ENCODE results near the gene GPR18.

Gene GPR18

DNA sequence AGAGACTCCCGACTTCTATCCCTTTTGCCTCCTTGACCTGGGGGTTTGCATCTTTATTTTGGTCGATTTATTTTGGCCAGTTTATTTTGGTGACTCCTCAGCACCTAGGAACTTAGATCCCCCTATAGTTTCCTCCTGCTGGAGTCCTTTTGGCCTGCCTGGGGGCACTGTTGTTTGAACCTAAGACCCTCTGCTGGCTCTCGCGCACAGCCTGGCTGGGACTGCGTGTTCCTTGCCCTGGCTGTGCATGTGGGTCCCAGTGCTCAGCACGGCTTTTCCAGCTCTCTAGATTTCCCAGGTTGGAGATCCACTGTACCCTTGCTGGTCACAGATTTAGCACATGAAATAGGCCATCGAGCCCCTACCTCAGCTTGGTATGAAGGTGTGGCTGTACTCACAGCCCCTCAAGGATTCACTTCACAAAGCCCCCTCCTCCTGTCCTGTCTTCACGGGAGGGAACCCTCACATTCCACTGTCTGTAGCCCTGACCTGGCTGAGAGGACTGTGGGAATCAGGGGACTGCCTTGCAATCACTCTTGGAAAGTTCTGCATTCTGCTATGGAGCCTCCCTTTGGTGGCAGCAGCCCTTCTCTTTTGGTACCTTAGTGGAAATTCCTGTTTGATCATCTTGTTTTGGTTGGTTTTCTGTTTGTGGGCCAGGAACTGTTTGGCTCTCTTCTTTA is 49.2 kb downstream of the GPR18 start:
- DNase-seq (ENCODE audit: low read depth in 2 of 2), result no peak

- DNase-seq (ENCODE audit: low read depth in 2 of 2), result no peak
Measured at GRCh38 chr13:99208185-99208584, 50.0 kb downstream of the GPR18 start.

GRCh38 chr13:99207511-99207910 is 50.7 kb downstream of the GPR18 start:
- DNase-seq (ENCODE audit: low read depth in 2 of 2), result no peak

GRCh38 chr13:99206873-99207272 is 51.3 kb downstream of the GPR18 start:
- DNase-seq (ENCODE audit: low read depth in 2 of 2), result no peak

DNA sequence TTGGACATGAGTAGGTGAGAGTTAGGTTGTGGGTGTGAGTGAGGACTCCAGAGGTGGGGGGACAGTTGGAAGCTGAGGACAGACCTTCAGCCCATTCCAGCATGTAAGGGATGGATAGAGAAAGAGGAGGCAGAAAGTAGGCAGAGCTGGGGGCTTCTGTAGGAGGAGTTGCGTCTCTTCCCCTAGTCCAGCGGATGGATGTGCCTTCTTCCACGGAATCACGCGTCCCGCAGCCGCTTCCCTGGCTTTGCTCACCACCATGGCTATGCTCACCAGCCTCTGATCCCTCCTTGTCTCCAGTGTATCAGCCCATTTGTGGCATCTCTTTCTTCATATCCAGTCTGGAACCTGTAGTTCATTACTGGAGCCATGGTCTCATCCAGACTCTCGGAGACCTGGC is 52.0 kb downstream of the GPR18 start:
- DNase-seq (ENCODE audit: low read depth in 2 of 2), result no peak

DNA sequence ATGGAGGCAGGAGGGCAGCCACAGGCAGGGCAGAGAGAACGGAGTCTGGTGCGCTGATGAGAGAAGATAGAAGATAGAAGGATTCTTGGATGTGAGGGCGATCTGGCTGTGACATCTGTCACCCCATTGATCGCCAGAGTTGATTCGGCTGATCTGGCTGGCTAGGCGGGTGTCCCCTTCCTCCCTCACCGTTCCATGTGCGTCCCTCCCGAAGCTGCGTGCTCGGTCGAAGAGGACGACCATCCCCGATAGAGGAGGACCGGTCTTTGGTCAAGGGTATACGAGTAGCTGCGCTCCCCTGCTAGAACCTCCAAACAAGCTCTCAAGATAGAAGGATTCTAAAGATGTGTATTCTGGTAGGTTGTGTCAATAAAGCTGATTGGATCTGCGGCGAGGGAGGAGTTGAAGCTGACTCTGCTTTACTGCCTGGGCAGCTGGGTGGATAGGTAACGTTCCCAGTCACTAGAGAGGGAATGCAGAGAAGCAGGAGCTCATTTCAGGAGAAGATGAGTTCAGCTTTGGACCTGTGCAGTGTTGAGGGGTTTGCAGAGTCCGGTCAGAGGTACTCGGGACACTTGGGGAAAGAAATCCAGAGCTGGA is 52.5 kb downstream of the GPR18 start:
- no peak for DNase-seq (ENCODE audit: low read depth in 2 of 2)

All from stimulated activated CD8-positive, alpha-beta memory T cell treated with anti-CD3 and anti-CD28 coated beads, Interleukin-15, amount 100 ng/mL, for 4 hours (primary cell).